GM12878 (cell line): ENCODE data around the gene CCDC172.

Experiments used
- POLR2A ChIP-seq: IDR thresholded peaks from 2 replicates; pipeline ENCODE4 v1.6.1; 2011; ENCODE audit warnings: low read depth, mild to moderate bottlenecking, low read length
- RFX5 ChIP-seq: IDR thresholded peaks from 2 replicates; pipeline ENCODE4 v1.6.1; 2011; ENCODE audit warnings: low read depth, low read length, improper control_type of control experiment
- TCF12 ChIP-seq: IDR thresholded peaks from 2 replicates; pipeline ENCODE4 v1.6.1; 2011; ENCODE audit warnings: low read depth, mild to moderate bottlenecking, low read length
- TF ChIP-seq, protein P1 (sequence below): fragments of 450-650 bp; IDR thresholded peaks from 2 replicates; pipeline ENCODE4 v1.6.1; 2017; ENCODE audit warnings: mild to moderate bottlenecking
- TF ChIP-seq, protein P2 (sequence below), 3 experiments: IDR thresholded peaks in 2 of 3; conservative IDR thresholded peaks in 1 of 3; 2 replicates each; pipeline ENCODE4 v1.5.1; 2011; ENCODE audit warnings: low read depth in 3 of 3, low read length in 3 of 3, mild to moderate bottlenecking in 3 of 3, control low read depth in 2 of 3, moderate library complexity in 2 of 3, inconsistent platforms in 1 of 3, mixed read lengths in 1 of 3; ENCODE audit not compliant: control insufficient read depth in 2 of 3, insufficient read depth in 1 of 3; ENCODE audit errors: extremely low read depth in 1 of 3

DNA sequence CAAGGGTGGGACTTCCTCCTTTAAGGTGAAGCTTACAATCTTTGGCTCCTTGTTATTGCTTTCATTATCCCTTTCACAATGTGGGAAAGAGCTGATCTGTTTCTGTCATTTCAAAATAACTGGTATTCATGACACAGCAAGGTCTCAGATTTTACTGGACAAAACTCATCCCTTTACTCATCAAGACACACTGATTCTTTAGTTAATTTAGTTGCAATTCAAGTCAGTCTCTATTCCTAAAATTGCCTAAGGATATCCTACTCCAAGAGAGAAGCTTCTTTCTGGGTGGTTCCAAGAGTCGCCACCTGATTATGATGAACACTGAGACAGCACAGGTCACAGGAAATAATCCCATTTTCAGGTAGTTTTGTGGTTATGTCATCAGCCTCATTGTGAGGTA, 97.6 kb downstream of the CCDC172 start:
- TF ChIP-seq POLR2A (no peak), RFX5 (no peak), TCF12 (no peak)
- TF ChIP-seq, protein P1, sequence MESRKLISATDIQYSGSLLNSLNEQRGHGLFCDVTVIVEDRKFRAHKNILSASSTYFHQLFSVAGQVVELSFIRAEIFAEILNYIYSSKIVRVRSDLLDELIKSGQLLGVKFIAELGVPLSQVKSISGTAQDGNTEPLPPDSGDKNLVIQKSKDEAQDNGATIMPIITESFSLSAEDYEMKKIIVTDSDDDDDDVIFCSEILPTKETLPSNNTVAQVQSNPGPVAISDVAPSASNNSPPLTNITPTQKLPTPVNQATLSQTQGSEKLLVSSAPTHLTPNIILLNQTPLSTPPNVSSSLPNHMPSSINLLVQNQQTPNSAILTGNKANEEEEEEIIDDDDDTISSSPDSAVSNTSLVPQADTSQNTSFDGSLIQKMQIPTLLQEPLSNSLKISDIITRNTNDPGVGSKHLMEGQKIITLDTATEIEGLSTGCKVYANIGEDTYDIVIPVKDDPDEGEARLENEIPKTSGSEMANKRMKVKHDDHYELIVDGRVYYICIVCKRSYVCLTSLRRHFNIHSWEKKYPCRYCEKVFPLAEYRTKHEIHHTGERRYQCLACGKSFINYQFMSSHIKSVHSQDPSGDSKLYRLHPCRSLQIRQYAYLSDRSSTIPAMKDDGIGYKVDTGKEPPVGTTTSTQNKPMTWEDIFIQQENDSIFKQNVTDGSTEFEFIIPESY, result no peak
- TF ChIP-seq, protein P2, sequence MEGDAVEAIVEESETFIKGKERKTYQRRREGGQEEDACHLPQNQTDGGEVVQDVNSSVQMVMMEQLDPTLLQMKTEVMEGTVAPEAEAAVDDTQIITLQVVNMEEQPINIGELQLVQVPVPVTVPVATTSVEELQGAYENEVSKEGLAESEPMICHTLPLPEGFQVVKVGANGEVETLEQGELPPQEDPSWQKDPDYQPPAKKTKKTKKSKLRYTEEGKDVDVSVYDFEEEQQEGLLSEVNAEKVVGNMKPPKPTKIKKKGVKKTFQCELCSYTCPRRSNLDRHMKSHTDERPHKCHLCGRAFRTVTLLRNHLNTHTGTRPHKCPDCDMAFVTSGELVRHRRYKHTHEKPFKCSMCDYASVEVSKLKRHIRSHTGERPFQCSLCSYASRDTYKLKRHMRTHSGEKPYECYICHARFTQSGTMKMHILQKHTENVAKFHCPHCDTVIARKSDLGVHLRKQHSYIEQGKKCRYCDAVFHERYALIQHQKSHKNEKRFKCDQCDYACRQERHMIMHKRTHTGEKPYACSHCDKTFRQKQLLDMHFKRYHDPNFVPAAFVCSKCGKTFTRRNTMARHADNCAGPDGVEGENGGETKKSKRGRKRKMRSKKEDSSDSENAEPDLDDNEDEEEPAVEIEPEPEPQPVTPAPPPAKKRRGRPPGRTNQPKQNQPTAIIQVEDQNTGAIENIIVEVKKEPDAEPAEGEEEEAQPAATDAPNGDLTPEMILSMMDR (IDR thresholded peaks at IDR 0.05 in 2 of 3, conservative IDR thresholded peaks at IDR 0.05 in 1 of 3; ENCODE audit: control insufficient read depth in 2 of 3, extremely low read depth in 1 of 3, insufficient read depth in 1 of 3, low read depth in 3 of 3, low read length in 3 of 3), result no peak
